HL-60/S4 treated with retinoic acid at 250 ng/mL for 4 days and 3 days (cell line): ENCODE results near the gene GPD1L.

Experiments
- in situ Hi-C: fragments of 300-500 bp; cut with MboI; formaldehyde crosslinking; loops from 2 replicates; pipeline ENCODE4 v1.7.0; 2022; ENCODE audit warnings: low sequenced_read_pairs

Gene GPD1L

GRCh38 chr3:32132706-32133105, 26.3 kb downstream of the GPD1L start:
- in situ Hi-C loops, result no loop called here

DNA sequence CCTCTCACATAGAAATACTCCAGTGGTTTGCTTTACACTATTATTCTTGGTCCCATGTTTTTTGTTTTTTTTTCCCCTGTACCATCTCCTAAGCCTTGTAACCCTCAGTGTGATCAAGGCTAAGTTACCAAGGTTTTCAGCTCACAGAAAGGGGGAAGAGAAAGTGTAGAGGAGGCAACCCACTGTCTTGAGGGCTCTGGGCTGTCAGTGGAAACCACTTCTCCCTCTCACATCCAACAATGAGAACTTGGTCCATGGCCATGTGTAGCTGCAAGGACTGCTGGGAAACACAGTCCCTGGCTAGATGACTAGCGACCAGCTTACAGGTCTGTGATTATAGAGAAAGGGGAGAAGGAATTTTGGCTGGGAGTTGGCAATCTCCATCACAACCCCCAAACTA, 30.3 kb downstream of the GPD1L start:
- in situ Hi-C loops, result no loop called here

GRCh38 chr3:32137870-32138269, 31.4 kb downstream of the GPD1L start:
- in situ Hi-C loops, result no loop called here

DNA sequence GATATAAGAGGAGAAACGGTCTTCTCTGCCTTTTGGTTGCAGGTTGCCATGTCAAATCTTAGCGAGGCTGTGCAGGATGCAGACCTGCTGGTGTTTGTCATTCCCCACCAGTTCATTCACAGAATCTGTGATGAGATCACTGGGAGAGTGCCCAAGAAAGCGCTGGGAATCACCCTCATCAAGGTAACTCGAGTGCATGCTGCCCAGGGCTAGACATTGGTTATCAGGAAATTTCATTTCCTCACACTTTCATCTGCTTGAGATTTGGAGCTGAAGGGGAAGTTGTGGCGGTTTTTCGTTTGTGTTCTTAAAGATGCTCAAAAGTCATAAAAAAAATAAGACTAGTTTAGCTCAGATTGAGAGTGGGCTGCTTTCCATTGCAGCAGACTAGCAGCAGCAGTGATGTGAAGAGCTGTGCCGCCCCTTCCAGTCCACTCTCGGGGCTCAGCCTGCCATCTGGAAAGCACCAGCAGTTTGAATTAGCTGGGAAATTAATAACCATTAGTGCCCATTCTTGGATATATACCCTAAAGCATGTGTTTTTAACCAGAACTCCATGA, 32.2 kb downstream of the GPD1L start:
- in situ Hi-C loops, result no loop called here

DNA sequence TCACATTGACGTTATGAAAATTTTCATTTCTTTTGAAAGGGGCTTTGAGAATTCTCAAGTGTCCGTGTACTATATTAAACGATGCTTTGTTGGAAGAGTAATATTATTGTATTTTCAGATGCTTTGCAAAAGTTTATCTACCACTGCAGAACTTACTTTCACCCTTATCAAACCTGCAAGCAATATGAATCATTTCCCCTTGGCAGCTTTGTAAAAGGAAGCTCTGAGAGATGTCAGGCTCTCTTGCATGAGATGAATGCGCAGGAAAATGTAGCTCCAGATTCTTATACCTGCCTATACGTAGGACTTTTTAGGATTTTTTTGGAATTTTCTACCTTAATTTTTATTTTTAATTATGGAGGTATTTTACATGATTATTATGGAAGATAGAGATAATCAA, 34.5 kb downstream of the GPD1L start:
- in situ Hi-C loops, result no loop called here

GRCh38 chr3:32143849-32144757, 37.7 kb downstream of the GPD1L start:
- in situ Hi-C loops, result no loop called here

- in situ Hi-C loops, result no loop called here
These were observed 40.4 kb downstream of the GPD1L start for GRCh38 chr3:32146746-32147211.

DNA sequence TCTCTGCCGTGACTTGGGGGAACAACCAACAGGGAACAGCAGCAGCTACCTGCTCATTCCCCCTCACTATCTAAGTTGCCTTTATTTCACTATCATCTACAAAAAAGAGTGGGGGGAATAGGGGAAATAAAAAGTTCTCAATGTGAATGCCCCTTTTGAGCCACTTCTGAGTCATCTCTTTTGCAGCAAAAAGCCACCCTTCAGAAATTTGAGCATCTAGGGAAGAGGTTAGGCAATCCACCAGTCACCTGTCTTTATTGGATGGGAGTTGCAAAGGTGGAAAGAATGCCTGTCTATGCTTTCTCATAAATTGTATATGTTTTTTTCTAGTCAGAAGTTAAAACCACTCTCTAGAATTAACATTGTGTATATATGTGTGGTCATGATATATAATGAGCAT, 41.1 kb downstream of the GPD1L start:
- in situ Hi-C loops, result no loop called here

DNA sequence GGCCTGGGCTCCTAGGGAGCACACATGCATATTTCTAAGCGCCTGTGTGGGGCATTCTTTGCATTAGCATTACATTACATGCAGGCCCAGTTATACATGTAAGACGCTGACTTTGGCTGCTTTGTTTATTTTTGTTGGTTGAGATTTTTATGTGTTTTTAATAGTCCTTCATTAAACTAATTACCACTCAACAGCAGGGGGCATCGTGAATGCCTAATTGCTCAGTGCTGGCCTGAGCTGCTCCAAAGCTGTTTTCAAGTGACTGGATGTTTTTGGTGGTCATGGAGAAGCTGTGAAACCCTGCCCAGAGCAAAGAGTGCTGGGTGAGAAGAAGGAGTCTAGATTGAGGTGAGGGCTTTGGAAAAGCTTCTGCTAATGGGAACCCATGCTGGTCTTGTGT, 41.5 kb downstream of the GPD1L start:
- in situ Hi-C loops, result no loop called here

GRCh38 chr3:32148351-32148750, 41.9 kb downstream of the GPD1L start:
- in situ Hi-C loops, result no loop called here

GRCh38 chr3:32153414-32154204, 47.2 kb downstream of the GPD1L start:
- in situ Hi-C loops, result no loop called here

DNA sequence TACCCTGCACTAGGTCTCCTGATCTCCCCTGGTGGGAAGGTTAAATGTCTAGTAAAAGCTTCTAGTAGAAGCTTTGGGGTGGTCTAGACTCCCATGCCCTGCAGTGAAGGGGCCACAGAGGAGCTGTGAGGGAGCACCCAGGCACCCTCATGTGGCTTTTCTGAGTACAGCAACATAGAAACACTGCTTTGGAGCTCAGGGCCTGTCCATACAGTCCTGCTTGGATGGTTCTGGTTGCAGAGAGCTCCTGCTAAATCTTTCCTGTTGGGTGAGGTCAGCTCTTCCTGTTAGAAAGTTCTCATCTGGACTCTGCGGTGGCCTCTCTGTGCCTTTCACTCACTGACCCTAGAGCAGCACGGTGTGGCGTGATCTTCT, 47.8 kb downstream of the GPD1L start:
- in situ Hi-C loops, result no loop called here

GRCh38 chr3:32155117-32155516, 48.7 kb downstream of the GPD1L start:
- in situ Hi-C loops, result no loop called here

DNA sequence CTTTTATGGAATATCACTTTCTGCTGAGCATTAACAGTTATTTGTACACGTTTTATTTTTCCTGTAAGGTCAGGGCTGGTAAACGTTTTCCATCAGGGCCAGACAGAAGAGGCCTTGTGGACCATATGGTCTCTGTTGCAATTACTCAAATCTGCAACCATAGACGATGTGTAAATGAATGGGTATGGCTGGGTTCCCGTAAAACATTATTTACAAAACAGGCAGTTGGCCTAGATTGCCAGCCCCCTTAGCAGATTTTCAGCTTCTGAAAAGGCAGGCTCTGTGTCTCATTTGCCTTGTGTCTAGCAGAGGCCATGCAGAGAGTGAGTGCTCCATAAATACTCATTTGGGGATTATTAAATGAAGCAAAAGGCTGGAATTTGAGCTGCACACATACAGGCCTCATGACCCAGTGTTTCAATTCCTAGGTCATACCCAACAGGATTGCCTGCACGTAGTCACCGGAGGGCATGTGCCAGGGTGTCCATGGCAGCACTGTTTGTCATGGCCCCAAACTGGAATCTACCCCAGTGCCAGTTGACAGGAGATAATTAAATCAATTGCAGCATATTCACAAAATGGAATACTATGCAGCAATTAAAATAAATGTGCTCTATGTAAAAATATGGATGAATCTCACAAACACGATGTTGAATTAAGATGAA, 51.3 kb downstream of the GPD1L start:
- in situ Hi-C loops, result no loop called here

DNA sequence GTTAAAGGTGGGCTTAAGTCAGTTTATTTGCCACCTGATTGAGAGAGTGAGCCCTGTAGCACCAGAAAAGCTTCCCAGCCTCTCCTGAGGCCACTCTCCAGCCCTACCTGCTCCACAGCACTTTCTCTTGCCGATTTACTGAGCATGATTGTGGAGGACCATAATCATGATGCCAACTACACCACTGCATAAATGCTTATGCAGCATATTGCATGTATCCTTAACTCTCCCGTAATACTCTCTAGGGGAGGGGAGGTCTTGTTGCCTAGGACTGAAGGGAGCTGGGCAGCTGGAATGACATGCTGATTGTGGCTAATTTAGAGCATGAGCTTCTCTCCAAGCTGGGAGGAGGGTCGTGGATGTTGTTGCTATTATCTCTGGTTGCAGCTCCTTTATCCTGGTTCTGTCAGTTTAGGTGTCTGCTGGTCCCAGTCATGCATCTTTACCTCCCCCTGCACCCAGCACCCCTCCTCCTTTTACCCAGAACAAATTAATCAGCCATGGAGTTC, 54.3 kb downstream of the GPD1L start:
- in situ Hi-C loops, result no loop called here

DNA sequence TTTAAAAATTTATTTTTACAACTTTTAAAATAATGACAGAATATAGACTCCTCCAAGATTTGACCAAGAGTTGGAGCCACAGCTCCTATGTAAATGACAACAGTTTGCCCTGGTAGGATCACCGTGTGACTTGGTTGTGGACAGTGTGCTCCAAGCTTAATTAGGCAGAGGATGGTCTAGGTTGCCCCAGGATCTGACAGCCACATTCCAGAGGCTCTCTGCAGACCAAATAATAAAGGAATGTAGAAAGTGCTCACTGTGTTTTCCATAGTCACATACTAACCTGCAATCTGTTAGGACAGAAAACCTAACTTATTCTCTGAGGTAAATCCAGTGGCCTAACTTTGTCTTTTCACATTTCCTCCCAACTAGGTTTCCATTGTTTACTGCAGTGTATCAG, 59.0 kb downstream of the GPD1L start:
- in situ Hi-C loops, result no loop called here

DNA sequence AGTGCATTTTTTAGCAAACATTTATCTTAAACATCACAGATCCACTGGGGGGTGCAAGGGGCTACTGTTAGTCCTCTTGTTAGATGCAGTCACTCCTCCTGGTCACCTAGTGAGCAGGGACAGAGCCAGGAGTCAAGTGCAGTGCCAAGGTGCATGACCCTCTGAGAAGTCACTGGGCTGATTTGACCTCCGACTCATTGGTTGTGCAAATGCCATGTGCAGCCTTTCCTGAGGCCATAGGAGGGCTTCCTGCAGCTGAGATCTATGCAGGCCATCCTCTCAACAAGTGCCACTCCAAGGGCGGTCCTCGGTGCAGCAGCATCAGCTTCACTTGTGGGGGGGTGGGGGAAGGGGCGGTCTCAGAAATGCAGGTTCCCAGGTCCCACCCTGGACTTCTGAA, 60.2 kb downstream of the GPD1L start:
- in situ Hi-C loops, result no loop called here

DNA sequence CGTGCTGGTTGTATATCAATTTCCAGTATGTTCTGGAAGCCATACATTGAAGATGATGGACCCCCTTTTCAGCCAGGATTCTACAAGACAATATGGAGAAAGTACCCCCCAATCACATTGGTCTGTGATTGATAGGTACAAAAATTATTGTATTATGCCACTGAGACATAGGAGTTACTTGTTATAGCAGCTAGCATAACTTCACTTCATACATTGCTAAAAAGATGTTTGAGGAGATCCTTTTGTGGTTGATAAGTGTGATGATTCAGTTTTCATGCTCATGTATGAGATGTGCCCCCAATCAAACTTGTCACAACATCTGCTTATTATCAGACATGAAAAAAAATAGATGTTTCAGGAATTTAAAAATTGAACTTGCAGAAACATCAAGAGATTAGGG, 66.0 kb downstream of the GPD1L start:
- in situ Hi-C loops, result no loop called here

- in situ Hi-C loops, result no loop called here
These were observed 69.3 kb downstream of the GPD1L start for GRCh38 chr3:32175607-32176197.

GRCh38 chr3:32176989-32177701, 70.7 kb downstream of the GPD1L start:
- in situ Hi-C loops, result no loop called here
